Stimulated activated CD4-positive, alpha-beta T cell treated with anti-CD3 and anti-CD28 coated beads, TNF-alpha, amount 100 ng/mL, for 24 hours (primary cell): ENCODE results near the gene GPC5.

ENCODE experiments used
- DNase-seq, 3 experiments: peaks; one replicate each; pipeline ENCODE4 v3.0.0-alpha.2; 2020; ENCODE audit warnings: low read depth in 3 of 3

The GPC5 gene

DNA sequence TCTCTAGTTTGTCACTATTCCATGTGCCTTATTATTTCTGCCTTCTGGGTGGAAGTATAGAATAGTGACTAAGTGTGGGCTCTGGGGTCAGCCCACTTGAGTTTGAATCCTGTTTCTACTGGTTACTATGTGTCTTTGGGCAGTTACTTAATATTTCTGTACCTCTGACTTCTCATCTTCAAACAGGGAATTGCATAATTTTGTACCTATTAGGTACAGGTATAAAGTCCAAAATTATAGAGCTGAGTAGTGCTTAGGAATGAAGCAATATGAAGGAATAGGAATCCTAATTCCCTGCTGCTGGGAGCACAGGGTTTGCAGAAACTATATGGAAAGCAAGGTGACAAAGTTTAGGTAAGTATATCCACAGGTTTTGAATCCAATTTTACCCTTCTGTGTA lies 564.5 kb downstream of the GPC5 start:
- no peak for DNase-seq

DNA sequence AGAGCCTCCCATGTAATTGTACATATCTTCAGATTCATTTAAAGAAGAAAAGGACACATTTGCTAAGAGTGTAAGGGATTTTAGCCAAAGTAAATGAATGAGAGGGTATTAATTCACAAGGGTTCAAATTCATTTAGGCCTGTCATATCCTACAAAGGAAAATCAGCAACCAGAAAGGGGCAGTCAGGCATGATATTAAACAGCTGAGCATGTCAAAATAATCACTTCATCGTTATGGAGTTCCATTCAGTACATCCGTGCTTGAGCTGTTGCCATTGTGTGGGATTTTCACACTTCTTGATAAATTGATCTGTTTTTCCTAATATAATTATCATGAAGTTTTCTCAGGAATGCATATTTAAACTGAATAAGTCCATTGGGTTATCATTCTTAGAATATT lies 567.1 kb downstream of the GPC5 start:
- no peak for DNase-seq

DNA sequence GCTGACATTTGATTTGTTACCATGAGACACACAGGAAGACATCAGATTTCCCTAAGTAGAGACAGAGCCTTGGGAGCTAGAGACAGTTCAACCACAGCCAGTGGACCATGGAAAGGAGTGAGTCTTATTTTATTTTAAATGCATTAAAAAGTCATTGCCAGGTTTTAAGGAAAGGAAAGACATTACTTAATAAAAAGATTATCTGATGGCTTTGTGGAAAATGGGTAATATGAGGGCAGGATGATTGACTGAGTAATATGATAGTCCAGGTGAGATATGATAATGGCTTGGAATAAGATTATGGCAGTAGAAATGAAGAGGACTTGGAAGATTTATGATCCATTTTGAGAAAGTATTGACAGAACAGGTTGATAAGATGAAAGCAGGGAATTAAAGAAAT lies 580.1 kb downstream of the GPC5 start:
- no peak for DNase-seq

DNA sequence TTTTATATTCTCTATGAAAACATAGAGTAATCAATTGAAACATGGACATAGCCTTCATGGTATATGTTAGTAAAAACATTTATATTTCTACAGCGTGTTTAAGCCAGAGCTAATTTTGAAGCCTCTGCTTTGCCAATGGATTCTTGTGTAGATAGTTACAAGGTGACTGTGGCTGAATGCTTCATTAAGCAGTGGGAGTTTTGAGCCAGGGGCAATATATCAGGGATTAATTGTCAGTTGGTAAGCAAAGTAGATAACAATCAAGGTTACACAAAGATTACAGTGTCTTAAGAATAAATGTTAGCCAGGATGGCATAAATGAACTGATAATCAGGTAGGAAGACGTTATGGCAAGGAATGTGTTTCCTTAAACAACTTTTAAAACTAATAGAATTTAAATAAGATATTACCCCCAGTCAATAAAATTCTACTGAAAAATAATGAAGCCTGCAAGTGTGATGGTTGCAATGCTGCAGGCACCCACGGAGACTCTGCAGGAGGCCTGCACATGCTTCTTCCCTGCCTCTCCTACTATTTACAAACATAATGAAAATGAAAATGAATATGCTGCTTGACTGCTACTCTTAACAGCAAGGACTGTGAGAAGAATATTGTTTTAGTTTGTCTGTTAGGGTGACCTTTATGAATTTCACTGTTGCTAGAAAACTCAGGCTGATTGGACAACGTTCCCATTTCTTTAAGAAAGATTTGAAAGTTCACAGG lies 588.5 kb downstream of the GPC5 start:
- DNase-seq = no peak

DNA sequence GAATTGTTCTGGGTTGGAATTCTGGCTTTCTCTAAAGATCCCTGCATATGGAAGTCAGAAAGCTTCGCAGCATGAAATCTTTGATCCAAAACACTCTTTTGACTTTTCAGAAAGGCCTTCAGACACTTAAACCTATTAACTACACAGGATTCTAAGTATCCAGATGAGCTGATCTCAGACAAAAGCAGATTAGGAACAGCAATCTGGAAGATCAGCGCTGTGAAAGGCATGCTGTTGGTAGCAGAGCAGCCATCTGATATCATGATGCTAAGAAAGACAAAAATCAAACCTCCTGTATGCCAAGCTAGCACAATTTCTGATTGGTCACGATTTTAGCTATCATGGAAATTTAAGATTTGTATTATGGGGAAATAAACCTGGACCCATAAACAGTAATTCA lies 589.9 kb downstream of the GPC5 start:
- DNase-seq = no peak

DNA sequence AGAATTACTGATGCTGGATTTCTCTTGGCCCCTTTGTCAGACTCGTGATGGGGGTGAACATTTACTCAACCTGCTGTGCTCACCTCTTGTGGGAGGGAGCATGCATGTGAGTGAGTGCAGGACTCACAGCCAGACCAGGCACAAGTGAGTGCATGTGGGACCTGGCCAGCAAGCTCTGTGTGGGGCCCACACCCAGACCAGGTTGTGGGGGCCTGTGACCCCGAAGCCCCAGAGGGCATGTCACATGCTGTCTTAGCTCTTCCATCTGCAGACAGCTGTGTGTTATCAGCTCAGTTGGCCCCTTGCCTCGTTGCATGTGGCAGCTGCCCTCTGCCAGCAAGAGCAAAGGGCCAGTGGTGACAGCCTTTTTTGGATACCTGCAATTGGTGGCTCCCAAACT lies 614.4 kb downstream of the GPC5 start:
- no peak for DNase-seq

DNA sequence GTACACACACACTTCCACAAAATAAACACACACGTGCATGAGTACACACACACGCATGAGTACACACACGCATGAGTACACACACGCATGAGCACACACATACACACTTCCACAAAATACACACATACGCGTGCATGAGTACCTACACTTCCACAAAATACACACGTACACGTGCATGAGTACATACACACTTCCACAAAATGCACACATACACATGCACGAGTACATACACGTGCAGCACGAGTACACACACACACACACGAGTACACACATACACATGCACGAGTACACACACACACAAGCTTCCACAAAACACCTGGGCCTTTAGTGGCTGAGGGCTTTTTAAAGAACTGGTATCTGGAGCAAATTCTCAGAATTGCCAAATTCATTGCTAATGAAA lies 619.3 kb downstream of the GPC5 start:
- DNase-seq = no peak

DNA sequence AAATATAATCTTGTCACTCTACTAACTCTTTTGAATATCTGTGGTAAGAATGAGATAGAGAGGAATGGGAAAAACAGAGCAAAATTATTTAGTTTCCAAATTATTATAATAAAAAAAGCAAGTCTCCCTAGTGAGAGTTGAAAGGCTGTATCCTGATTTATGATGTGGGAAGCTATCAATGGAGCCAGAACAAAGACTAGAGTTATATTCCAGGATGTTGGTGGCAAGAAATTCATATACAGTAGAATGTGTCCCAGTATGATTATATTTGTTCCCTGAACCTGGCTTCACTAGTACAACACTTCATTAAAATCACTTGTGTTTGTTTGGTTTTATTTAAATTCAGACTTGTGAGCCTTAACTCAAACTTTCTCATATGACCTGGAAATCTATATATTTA lies 630.3 kb downstream of the GPC5 start:
- no peak for DNase-seq

DNA sequence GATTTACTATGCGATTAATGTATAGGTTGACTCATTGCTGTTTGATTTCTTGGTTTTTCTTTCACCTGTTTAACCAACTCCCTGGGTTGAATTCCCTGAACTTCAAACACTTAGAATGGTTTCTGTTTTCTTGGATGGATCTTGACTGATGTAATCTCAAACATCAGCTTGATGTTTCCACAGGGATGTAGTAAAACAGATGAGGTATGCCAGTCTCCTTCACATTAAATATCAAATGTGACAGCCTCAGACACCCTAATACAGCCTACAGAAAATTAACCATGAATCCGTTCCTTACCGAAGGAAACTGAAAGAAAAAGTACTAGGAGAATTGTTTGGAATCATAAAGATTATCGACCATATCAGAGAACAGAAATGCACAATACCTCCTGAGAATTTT lies 631.2 kb downstream of the GPC5 start:
- no peak for DNase-seq

DNA sequence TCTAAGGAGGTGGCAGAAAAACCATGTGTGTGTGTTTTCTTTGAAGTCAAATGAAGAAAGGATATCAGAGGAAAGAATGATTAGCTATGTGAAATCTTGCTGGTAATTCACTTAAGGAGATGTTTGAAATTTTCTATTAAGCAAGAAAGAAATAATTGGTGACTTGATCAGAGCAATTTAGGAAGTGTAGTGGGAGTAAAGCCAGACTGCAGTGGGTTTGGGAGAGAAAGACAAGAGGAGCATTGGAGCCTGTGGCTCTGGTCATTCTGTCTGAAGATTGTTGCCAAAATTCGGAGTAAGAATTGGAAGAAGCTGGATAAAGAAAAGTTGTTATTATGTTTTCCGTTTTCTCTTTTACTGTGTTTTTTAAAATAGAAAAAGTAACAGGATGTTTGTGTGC lies 640.5 kb downstream of the GPC5 start:
- DNase-seq = no peak

DNA sequence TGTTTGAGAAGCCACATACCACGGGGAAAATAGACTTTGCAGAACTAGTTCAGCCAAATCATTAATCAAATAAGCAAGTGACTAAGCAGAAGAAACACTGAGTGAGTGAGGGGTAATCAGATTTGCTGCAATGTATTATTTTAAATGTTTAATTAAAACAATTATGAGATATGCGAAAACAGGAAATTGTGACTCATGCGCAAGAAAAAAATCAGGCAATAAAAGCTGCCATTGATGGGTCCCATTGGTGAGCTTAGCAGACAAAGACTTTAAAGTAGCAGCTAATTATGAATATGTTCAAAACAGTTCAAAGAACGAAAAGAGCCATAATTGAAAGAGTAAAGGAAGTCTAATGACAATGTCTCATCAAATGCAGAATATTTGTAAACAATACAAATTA lies 644.1 kb downstream of the GPC5 start:
- DNase-seq = no peak

DNA sequence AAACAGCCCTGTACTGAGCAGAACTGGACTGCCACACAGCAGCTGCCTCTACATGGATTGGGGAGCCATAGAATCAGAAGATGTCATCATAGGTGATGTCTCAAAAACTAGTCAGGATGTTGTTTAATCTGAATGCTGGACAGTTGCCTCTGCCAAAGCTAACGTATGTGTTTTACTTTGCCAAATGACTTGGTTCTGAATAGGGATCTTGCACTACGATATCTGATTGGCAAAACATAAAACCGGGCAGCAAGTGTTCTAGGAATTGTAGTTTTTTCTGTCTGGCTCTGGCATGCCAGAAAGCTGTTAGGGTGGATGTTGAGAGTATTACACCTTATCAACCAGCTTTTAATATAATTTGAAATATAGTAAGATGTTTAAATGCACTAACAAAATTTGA lies 645.9 kb downstream of the GPC5 start:
- DNase-seq = no peak

DNA sequence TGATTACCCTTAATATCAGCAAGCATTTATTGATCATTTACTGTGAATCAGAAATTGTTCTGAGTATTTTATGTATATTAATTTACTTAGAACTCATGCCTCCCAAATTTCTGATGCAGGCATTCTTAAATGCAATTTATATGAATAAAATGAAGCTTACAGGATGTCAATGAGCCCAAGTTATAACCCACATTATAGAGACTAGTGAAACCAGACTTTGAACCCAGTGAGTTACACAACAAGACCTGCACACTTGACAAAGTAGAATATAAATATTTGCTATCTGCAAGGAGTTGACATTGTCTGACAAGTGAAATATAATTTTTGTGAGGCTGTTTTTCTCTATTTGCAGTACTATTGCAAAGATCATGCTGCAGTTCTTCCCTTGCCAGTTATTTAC lies 656.0 kb downstream of the GPC5 start:
- DNase-seq = no peak

DNA sequence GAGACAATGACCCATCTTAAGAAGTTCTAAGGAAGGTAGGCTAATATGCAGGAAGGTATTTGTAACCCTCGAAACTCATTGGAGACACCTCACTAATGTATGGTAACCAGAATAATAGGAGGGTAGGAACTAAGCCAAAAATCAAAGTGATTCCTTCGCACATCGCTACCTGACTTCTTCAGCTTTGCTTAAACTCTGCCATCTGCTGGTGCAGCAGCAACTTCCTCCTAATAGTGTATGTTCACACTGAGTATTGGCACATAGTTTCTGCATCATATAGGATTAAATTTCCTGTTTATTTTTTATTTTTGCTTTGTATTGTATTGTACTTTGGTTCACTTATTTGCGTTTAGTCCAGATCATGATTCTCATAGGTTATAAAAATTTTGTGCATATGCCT lies 676.2 kb downstream of the GPC5 start:
- DNase-seq = no peak

DNA sequence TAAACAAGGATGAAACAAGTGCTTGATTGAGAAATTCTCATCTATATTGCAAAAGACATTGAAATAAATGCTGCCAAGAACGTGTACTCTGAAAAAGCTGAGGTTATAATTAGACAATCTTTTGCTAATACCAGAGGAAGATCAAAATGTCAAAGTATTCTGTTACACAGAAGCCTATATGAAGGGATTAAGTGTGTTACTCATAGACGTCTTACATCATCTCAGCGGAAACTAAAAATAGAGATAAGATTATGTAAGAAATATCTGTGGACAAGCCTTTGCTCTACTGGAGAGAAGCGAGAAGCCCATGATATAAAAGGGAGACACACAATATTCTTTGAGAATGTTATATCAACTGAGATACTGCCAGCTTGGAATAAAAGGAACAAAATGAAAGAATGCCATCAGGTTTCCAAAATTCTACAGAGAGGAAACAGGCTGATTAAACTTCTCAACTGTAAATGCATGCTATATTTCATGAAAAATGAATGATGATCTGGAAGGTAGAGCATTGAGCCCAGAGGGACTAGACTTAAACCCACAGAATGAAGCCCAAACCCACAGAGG lies 699.0 kb downstream of the GPC5 start:
- DNase-seq = no peak

DNA sequence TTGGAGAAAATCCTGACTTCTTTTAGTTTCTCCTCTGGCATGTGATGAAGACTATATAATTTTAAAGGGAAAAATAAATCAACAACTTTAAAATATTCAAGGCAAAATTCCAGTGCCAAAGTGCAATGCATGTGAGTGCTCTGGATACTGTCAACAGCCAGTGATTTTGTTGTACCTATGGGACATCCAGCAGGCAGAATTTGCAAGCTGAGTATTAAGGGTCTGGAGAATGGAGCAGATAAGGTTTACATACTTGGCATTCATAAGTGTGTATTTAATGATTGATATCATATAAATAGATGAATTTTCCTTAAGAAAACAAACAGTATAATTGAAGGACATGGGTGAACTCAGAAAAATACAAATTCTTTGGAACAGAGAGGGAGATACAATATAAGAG lies 703.4 kb downstream of the GPC5 start:
- DNase-seq = no peak

DNA sequence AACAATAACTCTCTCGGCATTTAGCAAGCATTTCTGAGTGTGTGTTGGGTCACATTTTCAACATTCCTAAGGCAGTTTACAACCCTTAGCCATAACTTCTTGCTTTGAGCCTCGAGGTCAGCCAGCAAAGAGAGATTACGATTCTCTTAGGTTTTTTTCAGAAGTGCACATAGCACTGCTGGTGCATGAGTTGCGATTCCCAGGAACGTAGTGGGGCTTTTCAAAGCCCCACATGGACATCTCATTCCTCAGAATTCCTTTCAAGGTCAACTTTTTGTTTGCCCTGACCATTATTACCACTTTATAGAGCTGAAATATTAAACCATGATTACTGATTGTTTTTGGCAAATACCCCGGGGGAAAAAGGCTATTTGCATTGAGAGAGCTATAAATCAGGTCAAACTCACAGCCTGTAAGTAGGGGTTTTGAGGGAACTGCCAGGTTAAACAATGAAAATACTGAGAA lies 705.3 kb downstream of the GPC5 start:
- no peak for DNase-seq

DNA sequence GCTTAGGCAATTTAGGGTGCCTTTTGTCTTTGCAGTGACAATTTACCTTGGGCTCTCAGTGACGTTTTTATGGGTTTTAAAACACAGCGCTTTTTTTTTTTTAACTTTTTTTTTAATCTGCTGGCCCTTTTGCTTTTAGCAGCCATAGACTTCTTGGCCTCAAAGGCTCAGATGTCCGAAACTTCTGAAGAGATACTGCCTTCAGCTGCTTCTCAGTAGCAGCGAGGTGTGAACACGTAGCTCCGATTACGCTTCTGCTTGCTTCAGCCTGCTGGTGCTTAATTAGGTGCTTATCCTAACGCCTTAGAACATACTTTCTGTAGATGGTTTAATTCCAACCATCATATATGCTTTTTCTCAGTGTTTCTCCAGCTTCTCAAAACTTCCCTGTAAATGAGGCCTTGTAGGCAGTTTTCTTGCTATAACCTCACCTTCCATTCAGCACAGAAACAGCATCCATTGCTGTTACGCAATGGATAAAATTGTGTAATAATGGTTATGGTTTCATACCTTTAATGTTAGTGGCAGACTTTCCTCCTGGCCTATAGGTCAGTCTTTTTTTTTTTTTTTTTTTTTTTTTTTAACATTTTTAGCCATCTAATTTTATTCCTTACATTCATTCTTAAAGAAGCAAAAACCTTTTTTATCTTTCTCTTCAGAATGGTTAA lies 723.9 kb downstream of the GPC5 start:
- no peak for DNase-seq

DNA sequence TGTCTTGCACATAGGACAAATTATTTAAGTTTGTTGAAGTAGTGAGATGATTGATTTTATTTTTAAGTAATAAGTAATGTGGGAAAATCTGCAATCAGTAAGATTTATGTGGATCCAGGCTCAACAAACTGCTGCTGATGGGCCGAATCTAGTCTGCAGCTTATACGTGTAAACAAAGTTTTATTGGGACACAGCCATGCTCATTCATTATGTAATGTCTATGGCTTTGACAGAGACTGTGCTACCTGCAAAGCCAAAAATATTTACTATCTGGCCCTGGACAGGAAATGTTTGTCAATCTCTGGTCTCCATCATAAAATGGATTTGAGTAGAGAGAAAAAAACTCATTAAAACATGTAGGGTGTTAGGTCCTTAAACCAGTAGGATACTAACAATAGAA lies 728.0 kb downstream of the GPC5 start:
- DNase-seq = no peak

DNA sequence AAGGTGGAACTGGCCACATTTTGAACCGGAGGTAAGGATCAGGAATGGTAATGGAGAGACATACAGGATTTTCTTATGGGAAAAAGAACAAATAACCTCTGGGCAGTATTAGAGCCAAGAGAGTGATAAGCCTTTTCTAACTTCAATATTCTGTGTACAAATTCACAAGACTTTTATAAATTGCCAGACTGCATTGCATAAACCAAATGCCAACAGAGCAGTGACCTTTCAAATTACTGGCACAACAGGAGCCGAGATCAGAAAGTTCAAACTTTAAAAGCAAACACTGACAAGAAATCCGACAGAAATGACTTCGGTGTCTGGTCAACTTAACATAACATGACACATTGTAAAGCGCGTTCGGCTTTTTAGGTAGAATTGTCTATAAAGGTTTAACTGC lies 737.1 kb downstream of the GPC5 start:
- no peak for DNase-seq

DNA sequence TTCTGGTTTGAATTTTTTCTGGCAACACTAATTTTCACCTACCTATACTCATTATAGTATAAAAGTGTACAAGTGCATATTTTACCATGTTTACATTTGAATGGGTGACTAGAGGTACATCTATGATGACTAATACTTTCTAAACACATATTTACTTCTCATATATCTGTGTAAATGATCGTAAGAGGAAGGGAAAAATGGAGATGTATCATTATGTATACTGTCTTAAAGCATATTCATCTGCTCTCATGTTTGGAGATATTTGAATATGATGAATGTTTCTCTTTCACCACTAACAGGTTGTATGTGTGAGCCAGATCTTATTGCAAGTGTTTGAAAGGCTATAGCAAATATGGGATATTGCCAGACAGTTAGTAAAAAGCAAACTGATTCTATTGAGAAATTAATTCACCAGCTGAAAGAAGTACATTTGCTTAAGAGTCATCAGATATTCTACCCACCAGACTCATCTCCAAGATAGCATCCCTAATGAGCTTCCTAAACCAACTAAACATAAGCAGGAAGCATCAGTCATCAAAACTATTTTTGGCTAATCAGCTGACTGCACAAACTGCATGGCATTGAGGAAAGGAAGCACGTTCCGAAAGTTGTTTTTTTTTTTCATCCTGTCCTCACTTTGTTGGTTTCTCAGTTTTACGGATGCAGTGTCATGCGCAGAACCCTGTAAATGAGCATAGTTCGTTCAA lies 738.2 kb downstream of the GPC5 start:
- no peak for DNase-seq

DNA sequence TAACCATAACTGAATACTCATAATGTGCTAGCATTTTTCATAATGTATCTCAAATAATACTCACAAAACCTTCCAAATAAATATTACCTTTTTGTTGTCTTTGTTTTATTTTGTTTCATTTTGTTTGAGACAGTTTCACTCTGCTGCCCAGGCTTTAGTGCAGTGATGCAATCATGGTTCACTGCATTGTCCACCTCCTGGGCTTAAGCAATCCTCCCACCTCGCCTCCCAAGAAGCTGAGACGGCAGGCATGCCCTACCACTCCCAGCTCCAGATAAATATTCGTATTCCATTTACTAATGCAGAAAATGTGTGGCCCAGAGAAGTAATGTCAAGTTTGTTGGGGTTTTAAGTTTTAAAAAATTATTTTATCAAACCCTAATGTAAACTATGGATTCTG lies 739.1 kb downstream of the GPC5 start:
- DNase-seq = no peak

DNA sequence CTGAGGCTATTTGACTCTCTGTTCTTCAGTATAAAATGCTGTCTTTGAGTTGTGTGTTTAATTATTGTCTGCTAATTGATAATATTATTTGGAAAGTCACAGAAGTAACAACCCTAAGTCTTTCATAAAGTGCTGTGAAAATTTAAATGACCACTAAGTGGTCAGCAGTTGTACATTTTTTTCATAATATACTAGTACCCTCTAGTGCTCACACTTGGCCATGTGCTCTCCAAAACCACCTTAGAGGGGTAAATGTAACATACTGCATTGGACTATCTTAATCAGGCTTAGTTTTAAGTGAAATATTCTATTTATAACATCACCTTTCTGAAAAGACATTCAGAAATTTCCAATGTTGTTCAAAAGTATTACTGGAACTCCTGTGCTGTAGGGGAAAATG lies 745.3 kb downstream of the GPC5 start:
- DNase-seq = no peak
